ENCODE results near the gene TDRD9.

DNA sequence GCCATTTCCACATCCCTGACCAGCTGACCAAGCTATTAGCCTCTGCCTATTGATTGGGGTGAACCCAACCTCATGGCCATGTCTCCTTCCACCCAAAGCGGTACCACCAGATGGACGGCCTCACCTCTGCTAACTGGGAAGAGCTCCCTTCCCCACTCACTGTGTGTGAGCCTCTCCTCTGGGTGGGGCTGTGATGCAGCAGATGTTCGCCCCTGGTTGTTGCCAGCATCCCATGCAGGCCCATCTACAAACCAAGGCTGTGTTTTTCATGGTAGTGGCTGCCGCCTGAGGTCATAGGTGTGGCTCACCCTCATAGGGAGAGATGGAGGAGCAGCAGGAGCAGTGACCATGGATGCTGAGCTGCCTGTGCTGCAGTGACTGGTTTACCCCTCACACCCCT lies 61.7 kb downstream of the TDRD9 start:
- TF ChIP-seq REST (IDR thresholded peaks at IDR 0.05; ENCODE audit: insufficient read depth in 1 of 2, low read depth in 2 of 2, low read length in 2 of 2) (no peak), POLR2AphosphoS5 (IDR thresholded peaks at IDR 0.05; ENCODE audit: low read depth, low read length) (no peak)
